SU-DHL-6 (cell line): ENCODE data around the gene ACSF3.

Source experiments
- H2AFZ ChIP-seq: fragments of 200-600 bp; sonication (generic); 2 replicates; pipeline ENCODE4 v1.6.1; 2014; ENCODE audit warnings: low read depth, mild to moderate bottlenecking, moderate library complexity, mixed read lengths, antibody characterized with exemption, low read length; ENCODE audit not compliant: severe bottlenecking
- H3F3A ChIP-seq: fragments of 200-600 bp; shearing (Covaris generic); 2 replicates; pipeline ENCODE4 v1.6.0; 2016; ENCODE audit warnings: antibody characterized with exemption, mild to moderate bottlenecking; ENCODE audit not compliant: insufficient read depth
- H3K27ac ChIP-seq: fragments of 200-600 bp; sonication (generic); 2 replicates; pipeline ENCODE4 v1.5.1; 2016; ENCODE audit warnings: low read depth, mild to moderate bottlenecking, low read length, moderate library complexity, mixed read lengths
- H3K27me3 ChIP-seq: fragments of 200-600 bp; sonication (generic), shearing (Covaris generic); 2 replicates; pipeline ENCODE4 v1.6.0; 2014; ENCODE audit warnings: mild to moderate bottlenecking, low read length
- H3K36me3 ChIP-seq: fragments of 200-600 bp; sonication (generic); 2 replicates; pipeline ENCODE4 v1.6.1; 2014; ENCODE audit warnings: mild to moderate bottlenecking, low read length, mixed read lengths
- H3K4me2 ChIP-seq: fragments of 300-600, 200-600 bp; shearing (Covaris generic), sonication (generic); 2 replicates; pipeline ENCODE4 v1.6.0; 2014; ENCODE audit warnings: low read length, low read depth, mild to moderate bottlenecking; ENCODE audit not compliant: poor library complexity, severe bottlenecking
- H3K4me3 ChIP-seq: fragments of 200-600 bp; sonication (generic); 2 replicates; pipeline ENCODE4 v1.5.1; 2014; ENCODE audit warnings: antibody characterized with exemption, low read length, mild to moderate bottlenecking, mixed read lengths; ENCODE audit not compliant: insufficient read depth, poor library complexity, severe bottlenecking
- H3K79me2 ChIP-seq: fragments of 200-600 bp; sonication (generic); 2 replicates; pipeline ENCODE4 v1.6.1; 2014; ENCODE audit warnings: mild to moderate bottlenecking, low read length, moderate library complexity; ENCODE audit not compliant: insufficient read depth
- H3K9ac ChIP-seq: fragments of 200-600 bp; sonication (generic); 2 replicates; pipeline ENCODE4 v1.7.0; 2014; ENCODE audit warnings: mild to moderate bottlenecking, low read length
- H3K9me2 ChIP-seq: fragments of 200-600 bp; sonication (generic); replicated peaks from 2 replicates; pipeline ENCODE4 v1.6.1; 2014; ENCODE audit warnings: low read length; ENCODE audit not compliant: insufficient read depth
- H3K9me3 ChIP-seq: fragments of 200-600 bp; sonication (generic); 2 replicates; pipeline ENCODE4 v1.6.1; 2014; ENCODE audit warnings: low read length, mixed read lengths; ENCODE audit not compliant: insufficient read depth
- H4K20me1 ChIP-seq: fragments of 200-600 bp; sonication (generic); 2 replicates; pipeline ENCODE4 v1.6.1; 2014; ENCODE audit warnings: low read depth, mild to moderate bottlenecking, antibody characterized with exemption, low read length, moderate library complexity, mixed read lengths
- EZH2phosphoT487 ChIP-seq: fragments of 200-600 bp; sonication (generic), shearing (Covaris generic); conservative IDR thresholded peaks from 2 replicates; pipeline ENCODE4 v1.6.1; 2018; ENCODE audit warnings: mild to moderate bottlenecking, antibody characterized with exemption, low read length, moderate library complexity, mixed read lengths
- TF ChIP-seq, protein P1 (sequence below): fragments of 200-600 bp; sonication (generic); IDR thresholded peaks from one replicate; pipeline ENCODE4 v1.5.1; 2017; ENCODE audit warnings: antibody characterized with exemption, mild to moderate bottlenecking, low read length, moderate library complexity; ENCODE audit not compliant: insufficient read depth, poor library complexity, severe bottlenecking

Gene ACSF3

DNA sequence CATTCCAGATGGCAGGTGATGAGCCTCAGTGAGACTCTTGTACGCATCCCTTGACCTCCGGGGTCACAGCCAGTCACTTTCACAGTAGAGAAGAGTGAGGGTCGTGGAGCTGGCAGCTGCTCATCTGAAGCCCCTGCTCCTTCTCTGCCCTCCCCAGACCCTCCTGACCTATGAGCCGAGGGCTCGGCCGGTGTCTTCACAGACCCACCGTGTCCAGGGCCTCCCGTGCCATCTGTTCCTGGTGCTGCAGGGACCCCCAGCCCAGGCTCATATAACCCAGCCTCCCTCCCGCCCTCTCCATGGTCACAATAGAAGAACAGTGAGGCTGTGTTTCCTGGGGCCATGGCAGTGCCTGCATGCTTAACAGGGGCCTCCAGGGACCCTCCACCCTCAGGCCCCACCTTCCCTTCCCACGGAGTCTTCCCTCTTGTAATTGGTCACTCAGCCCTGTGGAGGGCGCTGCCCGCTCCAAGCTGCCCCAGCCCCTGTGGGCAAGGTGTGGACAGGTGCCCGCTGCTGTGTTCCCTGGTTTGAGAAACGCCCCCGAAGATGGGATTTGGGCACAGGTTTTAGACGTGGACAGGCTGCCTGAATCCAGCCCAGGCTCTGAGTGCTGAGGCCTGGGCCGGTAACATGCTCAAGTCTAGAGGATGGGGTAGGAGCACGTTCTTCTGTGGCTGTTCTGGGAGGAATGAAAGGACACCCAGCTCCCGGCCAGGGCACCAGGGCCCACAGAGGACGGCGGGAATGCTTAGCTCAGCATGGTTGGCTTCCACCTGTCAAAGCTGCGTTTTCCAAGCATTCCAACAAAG lies 38.7 kb downstream of the ACSF3 start:
- Histone ChIP-seq H3K9me3 (no peaks in the 10 kb centered on the region), H2AFZ (no peak overlapping the region), H3K79me2 (peaks cover 37% of the 10 kb centered on the region), H3K27ac (no peak overlapping the region), H3K4me2 (no peak overlapping the region), H3K4me3 (no peak overlapping the region), H3K36me3 (peaks cover 26% of the 10 kb centered on the region), H3F3A (peaks cover 4% of the 10 kb centered on the region; the same call in 1 of the 2 replicates), H3K9ac (no peak overlapping the region), H4K20me1 (no peaks in the 10 kb centered on the region), H3K9me2 (no peaks in the 10 kb centered on the region), H3K27me3 (no peaks in the 10 kb centered on the region)
- TF ChIP-seq EZH2phosphoT487 = no peak
- TF ChIP-seq, protein P1, sequence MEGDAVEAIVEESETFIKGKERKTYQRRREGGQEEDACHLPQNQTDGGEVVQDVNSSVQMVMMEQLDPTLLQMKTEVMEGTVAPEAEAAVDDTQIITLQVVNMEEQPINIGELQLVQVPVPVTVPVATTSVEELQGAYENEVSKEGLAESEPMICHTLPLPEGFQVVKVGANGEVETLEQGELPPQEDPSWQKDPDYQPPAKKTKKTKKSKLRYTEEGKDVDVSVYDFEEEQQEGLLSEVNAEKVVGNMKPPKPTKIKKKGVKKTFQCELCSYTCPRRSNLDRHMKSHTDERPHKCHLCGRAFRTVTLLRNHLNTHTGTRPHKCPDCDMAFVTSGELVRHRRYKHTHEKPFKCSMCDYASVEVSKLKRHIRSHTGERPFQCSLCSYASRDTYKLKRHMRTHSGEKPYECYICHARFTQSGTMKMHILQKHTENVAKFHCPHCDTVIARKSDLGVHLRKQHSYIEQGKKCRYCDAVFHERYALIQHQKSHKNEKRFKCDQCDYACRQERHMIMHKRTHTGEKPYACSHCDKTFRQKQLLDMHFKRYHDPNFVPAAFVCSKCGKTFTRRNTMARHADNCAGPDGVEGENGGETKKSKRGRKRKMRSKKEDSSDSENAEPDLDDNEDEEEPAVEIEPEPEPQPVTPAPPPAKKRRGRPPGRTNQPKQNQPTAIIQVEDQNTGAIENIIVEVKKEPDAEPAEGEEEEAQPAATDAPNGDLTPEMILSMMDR = no peak

DNA sequence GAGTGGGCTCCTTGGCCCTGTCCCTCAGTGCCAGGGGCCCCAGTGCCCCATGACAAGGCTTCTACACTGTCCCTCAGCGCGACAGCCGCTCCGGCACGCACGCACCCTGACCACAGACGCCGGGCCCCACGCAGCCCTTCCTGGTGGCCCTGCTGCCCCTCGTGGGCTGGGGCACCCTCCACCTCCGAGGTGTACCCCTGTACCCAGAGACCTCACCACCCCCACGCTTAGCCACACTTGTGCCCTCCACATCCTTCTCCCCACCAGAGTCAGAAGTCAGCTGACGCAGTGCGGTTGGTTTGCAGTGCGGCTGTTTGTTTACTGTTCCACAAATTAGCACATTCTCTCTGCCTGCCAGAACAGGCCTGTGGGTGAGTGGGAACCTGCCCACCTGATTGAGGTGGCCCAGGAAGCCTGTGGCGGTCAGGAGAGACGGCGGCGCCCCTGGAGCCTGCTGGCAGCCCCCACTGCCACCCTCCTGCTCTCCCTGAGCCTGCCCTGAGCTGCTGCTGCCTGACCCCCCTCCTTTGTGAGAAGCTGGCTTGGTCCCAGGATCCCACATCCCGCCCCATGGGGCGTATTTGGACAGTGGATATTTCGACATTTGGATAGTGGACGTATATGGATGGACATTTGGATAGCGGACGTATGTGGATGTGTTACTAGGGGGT lies 39.9 kb downstream of the ACSF3 start:
- Histone ChIP-seq H3K36me3 (peaks cover 21% of the 10 kb centered on the region), H4K20me1 (no peaks in the 10 kb centered on the region), H3K27ac (no peak overlapping the region), H3F3A (peaks cover 4% of the 10 kb centered on the region; the same call in 1 of the 2 replicates), H3K4me3 (no peak overlapping the region), H2AFZ (no peak overlapping the region), H3K27me3 (no peaks in the 10 kb centered on the region), H3K9ac (no peak overlapping the region), H3K9me3 (no peaks in the 10 kb centered on the region), H3K9me2 (no peaks in the 10 kb centered on the region), H3K4me2 (no peak overlapping the region), H3K79me2 (peaks cover 33% of the 10 kb centered on the region)
- TF ChIP-seq, protein P1 = no peak
- TF ChIP-seq EZH2phosphoT487 = no peak

DNA sequence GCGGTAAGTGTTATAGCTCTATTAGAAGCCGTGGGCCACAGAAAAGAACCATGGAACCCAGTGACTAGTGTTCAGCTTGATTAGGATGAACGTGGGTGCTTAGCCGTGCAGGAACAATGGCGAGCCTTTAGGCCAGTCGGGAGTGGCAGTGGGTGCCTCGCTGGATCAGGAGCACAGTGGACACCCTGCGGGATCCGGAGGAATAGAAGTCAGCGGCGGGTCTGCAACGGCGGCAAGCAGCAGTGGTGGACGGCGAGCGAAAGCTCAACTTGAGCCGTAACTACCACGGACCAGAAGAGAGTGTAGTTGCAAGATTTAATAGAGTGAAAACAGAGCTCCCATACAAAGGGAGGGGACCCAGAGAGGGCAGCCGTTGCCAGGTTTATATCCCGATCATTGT lies 40.6 kb downstream of the ACSF3 start:
- Histone ChIP-seq H3K9me2 (no peaks in the 10 kb centered on the region), H3K4me2 (no peak overlapping the region), H3K27ac (no peak overlapping the region), H3K79me2 (peaks cover 30% of the 10 kb centered on the region), H4K20me1 (no peaks in the 10 kb centered on the region), H3K9me3 (no peaks in the 10 kb centered on the region), H3F3A (peaks cover 3% of the 10 kb centered on the region; the same call in 1 of the 2 replicates), H3K36me3 (peaks cover 19% of the 10 kb centered on the region), H3K27me3 (no peaks in the 10 kb centered on the region), H3K9ac (no peak overlapping the region), H3K4me3 (no peak overlapping the region), H2AFZ (no peak overlapping the region)
- TF ChIP-seq EZH2phosphoT487 = no peak
- TF ChIP-seq, protein P1 = no peak
